Superior temporal gyrus (tissue), 1 donor: ENCODE results near the gene NMRK2.
A peak's percentile ranks its signal among the peaks of the same experiment; 100 is the strongest.

Experiments used
- DNase-seq: peaks from one replicate; pipeline ENCODE4 v3.0.0-alpha.2; 2016; ENCODE audit errors: extremely low spot score

The NMRK2 gene

GRCh38 chr19:3981736-3982681 is 49.1 kb downstream of the NMRK2 start:
- no peak for DNase-seq

- DNase-seq: no peak
Measured at GRCh38 chr19:3982701-3983541, 50.1 kb downstream of the NMRK2 start.

GRCh38 chr19:3983542-3983914 is 50.7 kb downstream of the NMRK2 start:
- no peak for DNase-seq

GRCh38 chr19:3983936-3984583 is 51.2 kb downstream of the NMRK2 start:
- DNase-seq: no peak

- no peak for DNase-seq
Measured at GRCh38 chr19:3984584-3984907, 51.7 kb downstream of the NMRK2 start.

- peak; percentile 95 for DNase-seq
Measured at GRCh38 chr19:3984908-3985642, 52.2 kb downstream of the NMRK2 start, which contains the start of gene EEF2. Gene EEF2, minus strand, starts transcription at chr19:3985463. Its CDS starts 83 bp downstream, at chr19:3985380.

- no peak for DNase-seq
Measured at GRCh38 chr19:3985643-3986259, 52.9 kb downstream of the NMRK2 start.

- DNase-seq: peak; percentile 95
Measured at GRCh38 chr19:3986260-3987041, 53.6 kb downstream of the NMRK2 start.

GRCh38 chr19:3987619-3988371 is 54.9 kb downstream of the NMRK2 start:
- peak; percentile 91 for DNase-seq

- DNase-seq: no peak
Measured at GRCh38 chr19:3990815-3991117, 57.9 kb downstream of the NMRK2 start.
